HL-60/S4 treated with phorbol 12-myristate 13-acetate at 8.2 ng/mL for 4 days and 3 days (cell line): Measurements from ENCODE around the gene SAMHD1.
"Not testable (repeated sequence)": the region's sequence is repeated elsewhere in the genome, so short reads cannot be mapped to it uniquely, and the experiment has no call there.

Experiments used
- in situ Hi-C: fragments of 300-500 bp; cut with MboI; formaldehyde crosslinking; loops from 2 replicates; pipeline ENCODE4 v1.15.0; 2022; ENCODE audit warnings: low sequenced_read_pairs

Gene SAMHD1

GRCh38 chr20:36956674-36957073, 5.2 kb upstream of the SAMHD1 start:
- in situ Hi-C loops: no loop called here

GRCh38 chr20:36956016-36956415, 4.5 kb upstream of the SAMHD1 start:
- in situ Hi-C loops: no loop called here

GRCh38 chr20:36951979-36952738, 651 bp upstream of the SAMHD1 start:
- in situ Hi-C loops: no loop called here

GRCh38 chr20:36950414-36951197, 902 bp downstream of the SAMHD1 start:
- in situ Hi-C loops: no loop called here

GRCh38 chr20:36941401-36941835, 10.1 kb downstream of the SAMHD1 start:
- in situ Hi-C loops: no loop called here

- in situ Hi-C loops: no loop called here
Observed at GRCh38 chr20:36937402-36937770, 14.1 kb downstream of the SAMHD1 start.

- in situ Hi-C loops: not testable (repeated sequence)
Observed at GRCh38 chr20:36936761-36937401, 14.6 kb downstream of the SAMHD1 start.

GRCh38 chr20:36936341-36936740, 15.2 kb downstream of the SAMHD1 start:
- in situ Hi-C loops: no loop called here

- in situ Hi-C loops: not testable (repeated sequence)
Observed at GRCh38 chr20:36933571-36933970, 17.9 kb downstream of the SAMHD1 start.

GRCh38 chr20:36932476-36933426, 18.8 kb downstream of the SAMHD1 start:
- in situ Hi-C loops: no loop called here

- in situ Hi-C loops: not testable (repeated sequence)
Observed at GRCh38 chr20:36932067-36932466, 19.4 kb downstream of the SAMHD1 start.

GRCh38 chr20:36929691-36930090, 21.8 kb downstream of the SAMHD1 start:
- in situ Hi-C loops: no loop called here

GRCh38 chr20:36929290-36929689, 22.2 kb downstream of the SAMHD1 start:
- in situ Hi-C loops: no loop called here

- in situ Hi-C loops: no loop called here
Observed at GRCh38 chr20:36927704-36928103, 23.8 kb downstream of the SAMHD1 start.

- in situ Hi-C loops: no loop called here
Observed at GRCh38 chr20:36926653-36927200, 24.8 kb downstream of the SAMHD1 start.

- in situ Hi-C loops: no loop called here
Observed at GRCh38 chr20:36925234-36925633, 26.3 kb downstream of the SAMHD1 start.

- in situ Hi-C loops: no loop called here
Observed at GRCh38 chr20:36924167-36925045, 27.1 kb downstream of the SAMHD1 start.

- in situ Hi-C loops: no loop called here
Observed at GRCh38 chr20:36920334-36920730, 31.2 kb downstream of the SAMHD1 start.

GRCh38 chr20:36919715-36920333, 31.7 kb downstream of the SAMHD1 start:
- in situ Hi-C loops: no loop called here
